GM21619 (cell line): ENCODE results near the gene FIGN.

Experiments
- ATAC-seq: cut with Tn5 transposase; IDR thresholded peaks from one replicate; pipeline ENCODE4 v1.9.1; 2021; ENCODE audit not compliant: unreplicated experiment

Gene FIGN

GRCh38 chr2:163737563-163737962 lies 1.8 kb upstream of the FIGN start:
- ATAC-seq = no peak

GRCh38 chr2:163737190-163737439 lies 1.3 kb upstream of the FIGN start:
- ATAC-seq = no peak

- no peak for ATAC-seq
These were observed 803 bp upstream of the FIGN start for GRCh38 chr2:163736433-163737189.

- no peak for ATAC-seq
These were observed 725 bp downstream of the FIGN start for GRCh38 chr2:163734881-163735684.

- no peak for ATAC-seq
These were observed 1.4 kb downstream of the FIGN start for GRCh38 chr2:163734401-163734800.

- no peak for ATAC-seq
These were observed 1.9 kb downstream of the FIGN start for GRCh38 chr2:163733956-163734355.

GRCh38 chr2:163733301-163733938 lies 2.4 kb downstream of the FIGN start:
- ATAC-seq = no peak

GRCh38 chr2:163732727-163733126 lies 3.1 kb downstream of the FIGN start:
- ATAC-seq = no peak

- no peak for ATAC-seq
These were observed 4.1 kb downstream of the FIGN start for GRCh38 chr2:163731735-163732134.

GRCh38 chr2:163730556-163730955 lies 5.3 kb downstream of the FIGN start:
- ATAC-seq = no peak

GRCh38 chr2:163729636-163730273 lies 6.1 kb downstream of the FIGN start:
- ATAC-seq = no peak

GRCh38 chr2:163723881-163724280 lies 11.9 kb downstream of the FIGN start:
- ATAC-seq = no peak

GRCh38 chr2:163723348-163723747 lies 12.5 kb downstream of the FIGN start:
- no peak for ATAC-seq

GRCh38 chr2:163719331-163719730 lies 16.5 kb downstream of the FIGN start:
- no peak for ATAC-seq

GRCh38 chr2:163717993-163718680 lies 17.7 kb downstream of the FIGN start:
- ATAC-seq = no peak

GRCh38 chr2:163717515-163717914 lies 18.3 kb downstream of the FIGN start:
- ATAC-seq = no peak

- ATAC-seq = no peak
These were observed 19.7 kb downstream of the FIGN start for GRCh38 chr2:163716101-163716500.

GRCh38 chr2:163715668-163716067 lies 20.1 kb downstream of the FIGN start:
- ATAC-seq = no peak

GRCh38 chr2:163715199-163715598 lies 20.6 kb downstream of the FIGN start:
- no peak for ATAC-seq

- ATAC-seq = no peak
These were observed 22.1 kb downstream of the FIGN start for GRCh38 chr2:163713534-163714311.
